A204.1 (cell line): ENCODE data around the gene ACTA1.
"Not testable (repeated sequence)": the region's sequence is repeated elsewhere in the genome, so short reads cannot be mapped to it uniquely, and the experiment has no call there.

Experiments used
- FAIRE-seq: peaks from 2 replicates; lab custom pipeline; 2012; peaks lifted over from hg19 to GRCh38; lab: Jason Lieb, UNC

Gene ACTA1

GRCh38 chr1:229440851-229441537 lies 7.1 kb upstream of the ACTA1 start:
- no peak for FAIRE-seq

DNA sequence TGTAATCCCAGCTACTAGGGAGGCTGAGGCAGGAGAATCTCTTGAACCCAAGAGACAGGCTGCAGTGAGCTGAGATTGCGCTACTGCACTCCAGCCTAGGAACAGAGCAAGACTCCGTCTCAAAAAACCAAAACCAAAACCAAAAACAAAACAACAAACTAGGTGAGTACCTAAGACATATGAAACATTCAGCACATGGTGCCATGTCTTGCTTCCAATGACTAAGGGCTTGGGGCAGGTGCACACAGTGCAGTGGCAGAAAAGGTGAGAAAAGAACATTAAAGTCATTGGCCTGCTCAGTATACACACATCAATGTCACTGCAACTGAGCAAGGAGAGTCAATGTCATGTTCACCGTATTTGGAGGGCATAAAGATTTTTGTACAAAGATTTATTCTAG lies 4.1 kb upstream of the ACTA1 start:
- FAIRE-seq = no peak

GRCh38 chr1:229437443-229437842 lies 3.5 kb upstream of the ACTA1 start:
- no peak for FAIRE-seq

GRCh38 chr1:229436201-229436600 lies 2.3 kb upstream of the ACTA1 start:
- FAIRE-seq = no peak

DNA sequence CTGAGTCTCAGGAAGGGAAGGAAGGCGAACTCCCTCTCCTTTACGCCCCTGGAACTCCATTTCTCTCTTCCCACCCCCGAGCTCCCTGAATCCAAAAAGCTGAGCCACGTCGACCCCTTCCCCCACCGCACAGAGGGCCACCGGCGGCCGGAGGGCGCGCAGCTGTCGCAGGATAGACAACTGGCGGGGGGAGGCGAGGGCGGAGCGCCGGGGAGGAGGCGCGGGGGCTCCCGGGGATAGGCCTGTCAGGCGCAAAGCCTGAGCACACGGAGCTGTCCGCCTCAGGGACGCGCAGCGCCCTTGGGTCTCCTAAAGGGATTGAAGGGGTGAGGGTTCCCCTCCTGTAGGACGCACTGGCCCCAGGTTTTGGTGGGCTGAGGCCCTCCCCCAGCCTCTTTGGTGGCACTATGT lies 752 bp upstream of the ACTA1 start:
- no peak for FAIRE-seq

GRCh38 chr1:229433364-229434004 lies 410 bp downstream of the ACTA1 start:
- no peak for FAIRE-seq

DNA sequence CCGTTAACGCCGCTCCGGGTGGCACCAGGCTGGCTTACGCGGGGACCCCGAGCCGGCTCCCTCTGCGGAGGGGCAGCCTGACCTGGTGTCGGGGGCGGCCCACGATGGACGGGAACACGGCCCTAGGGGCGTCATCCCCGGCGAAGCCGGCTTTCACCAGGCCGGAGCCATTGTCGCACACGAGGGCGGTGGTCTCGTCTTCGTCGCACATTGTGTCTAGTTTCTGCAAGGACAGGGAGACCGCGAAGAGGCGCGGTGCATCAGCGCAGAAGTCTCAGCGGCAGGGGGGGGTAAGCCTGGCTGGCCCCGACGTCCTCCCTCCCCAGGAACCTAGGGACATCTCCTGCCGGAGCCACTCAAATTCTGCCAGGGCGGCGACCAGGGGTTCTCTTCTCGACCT lies 989 bp downstream of the ACTA1 start:
- FAIRE-seq = no peak

DNA sequence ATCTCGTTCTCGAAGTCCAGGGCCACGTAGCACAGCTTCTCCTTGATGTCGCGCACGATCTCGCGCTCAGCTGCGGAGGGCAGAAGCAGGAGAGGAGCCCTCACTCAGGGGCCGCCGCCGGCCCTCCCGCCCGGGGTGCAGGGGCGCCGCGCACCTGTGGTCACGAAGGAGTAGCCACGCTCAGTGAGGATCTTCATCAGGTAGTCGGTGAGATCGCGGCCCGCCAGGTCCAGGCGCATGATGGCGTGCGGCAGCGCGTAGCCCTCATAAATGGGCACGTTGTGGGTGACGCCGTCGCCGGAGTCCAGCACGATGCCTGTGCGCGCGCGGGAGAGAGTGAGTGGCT lies 1.8 kb downstream of the ACTA1 start:
- no peak for FAIRE-seq

DNA sequence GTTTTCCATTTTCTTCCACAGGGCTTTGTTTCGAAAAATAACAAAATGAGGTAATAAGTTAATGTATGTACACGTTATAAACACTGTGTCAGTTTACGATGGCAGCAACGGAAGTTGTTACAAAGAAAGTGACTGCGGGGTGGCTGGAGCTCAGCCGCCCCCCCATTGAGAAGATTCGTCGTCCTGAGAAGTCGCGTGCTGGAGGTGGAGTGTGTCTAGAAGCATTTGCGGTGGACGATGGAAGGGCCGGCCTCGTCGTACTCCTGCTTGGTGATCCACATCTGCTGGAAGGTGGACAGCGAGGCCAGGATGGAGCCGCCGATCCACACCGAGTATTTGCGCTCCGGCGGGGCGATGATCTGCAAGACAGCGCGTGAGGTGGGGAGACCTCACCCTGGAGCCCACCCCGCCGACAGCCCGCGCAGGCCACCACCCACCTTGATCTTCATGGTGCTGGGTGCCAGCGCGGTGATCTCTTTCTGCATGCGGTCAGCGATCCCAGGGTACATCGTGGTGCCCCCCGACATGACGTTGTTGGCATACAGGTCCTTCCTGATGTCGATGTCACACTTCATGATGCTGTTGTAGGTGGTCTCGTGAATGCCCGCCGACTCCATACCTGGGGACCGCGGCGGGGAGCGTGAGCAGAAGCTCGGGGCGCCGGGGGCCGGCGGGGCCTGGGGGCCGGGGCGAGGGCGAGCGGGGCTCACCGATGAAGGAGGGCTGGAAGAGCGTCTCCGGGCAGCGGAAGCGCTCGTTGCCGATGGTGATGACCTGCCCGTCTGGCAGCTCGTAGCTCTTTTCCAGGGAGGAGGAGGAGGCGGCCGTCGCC lies 2.4 kb downstream of the ACTA1 start:
- no peak for FAIRE-seq

- no peak for FAIRE-seq
Observed at GRCh38 chr1:229430761-229431283, 3.1 kb downstream of the ACTA1 start.

DNA sequence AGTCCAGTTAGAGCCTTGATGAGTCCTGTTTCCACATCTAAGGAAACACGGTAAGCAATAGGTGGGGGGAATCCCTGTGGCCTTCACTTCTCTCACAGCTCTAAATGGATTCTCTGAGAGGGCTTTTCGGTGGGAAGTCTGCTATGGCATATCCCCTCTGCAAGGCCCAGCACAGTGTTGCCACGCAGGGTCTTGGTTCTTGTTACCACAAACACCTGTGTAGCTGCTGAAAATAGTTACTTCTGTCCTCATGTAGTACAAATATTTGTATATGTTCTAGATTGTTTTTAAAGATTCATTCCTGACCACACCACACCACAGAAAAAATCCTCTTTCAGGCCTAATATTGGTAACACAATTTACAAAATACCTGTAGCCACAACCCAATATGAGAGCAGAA lies 5.6 kb downstream of the ACTA1 start:
- FAIRE-seq = no peak

DNA sequence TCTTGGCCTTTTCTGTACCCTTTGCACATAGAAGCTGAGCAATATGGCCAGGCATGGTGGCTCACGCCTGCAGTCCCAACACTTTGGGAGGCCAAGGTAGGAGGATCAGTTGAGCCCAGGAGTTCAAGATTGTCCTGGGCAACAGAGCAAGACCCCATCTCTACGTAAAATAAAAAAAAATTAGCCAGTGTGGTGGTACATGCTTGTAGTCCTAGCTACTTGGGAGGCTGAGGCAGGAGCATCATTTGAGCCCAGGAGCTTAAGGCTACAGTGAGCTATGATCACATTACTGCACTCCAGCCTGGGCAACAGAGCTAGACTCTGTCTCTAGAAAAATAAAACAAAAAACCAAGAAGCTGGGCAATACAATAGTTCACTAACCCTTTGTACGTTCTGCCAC lies 6.3 kb downstream of the ACTA1 start:
- no peak for FAIRE-seq

GRCh38 chr1:229425564-229426159 lies 8.2 kb downstream of the ACTA1 start:
- no peak for FAIRE-seq

DNA sequence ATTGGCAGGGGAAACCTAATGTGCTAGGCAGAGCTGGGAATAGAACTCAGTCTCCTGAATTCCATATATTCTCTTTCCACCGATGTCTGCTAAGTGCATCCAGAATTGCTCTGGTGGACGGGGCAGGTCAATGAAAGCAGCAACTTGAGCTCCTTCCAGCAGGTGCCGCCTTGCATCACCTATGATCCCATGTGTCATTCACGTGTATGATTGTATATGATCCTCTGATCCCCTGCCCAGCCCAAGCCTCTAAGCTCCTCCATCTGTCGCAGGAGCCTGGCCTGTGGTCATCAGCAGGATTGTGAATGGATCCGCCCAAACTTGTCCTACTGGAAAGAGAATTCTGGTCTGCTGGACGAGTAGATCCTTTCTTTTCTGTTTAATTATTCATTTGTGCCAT lies 13.1 kb downstream of the ACTA1 start:
- no peak for FAIRE-seq

DNA sequence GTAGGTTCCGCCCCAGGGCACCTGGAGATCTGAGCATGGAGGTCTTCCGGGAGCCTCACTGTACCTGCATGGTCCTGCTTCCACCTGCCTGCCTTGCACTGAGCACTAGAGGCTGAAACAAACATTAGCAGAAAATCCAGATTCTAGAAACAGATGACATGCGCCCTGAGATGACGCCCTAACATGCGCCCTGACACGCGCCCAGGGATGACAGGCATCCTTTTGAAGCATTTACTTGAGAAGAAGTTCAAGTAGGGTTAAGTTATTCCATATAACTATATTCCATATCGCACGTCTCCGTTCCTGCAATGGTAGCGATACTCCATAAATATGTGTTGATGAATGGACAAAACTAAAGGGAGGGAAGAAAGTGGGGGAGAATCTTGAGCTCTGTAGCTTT lies 13.7 kb downstream of the ACTA1 start:
- FAIRE-seq = no peak

GRCh38 chr1:229418586-229418985 lies 15.3 kb downstream of the ACTA1 start:
- not testable (repeated sequence) for FAIRE-seq

DNA sequence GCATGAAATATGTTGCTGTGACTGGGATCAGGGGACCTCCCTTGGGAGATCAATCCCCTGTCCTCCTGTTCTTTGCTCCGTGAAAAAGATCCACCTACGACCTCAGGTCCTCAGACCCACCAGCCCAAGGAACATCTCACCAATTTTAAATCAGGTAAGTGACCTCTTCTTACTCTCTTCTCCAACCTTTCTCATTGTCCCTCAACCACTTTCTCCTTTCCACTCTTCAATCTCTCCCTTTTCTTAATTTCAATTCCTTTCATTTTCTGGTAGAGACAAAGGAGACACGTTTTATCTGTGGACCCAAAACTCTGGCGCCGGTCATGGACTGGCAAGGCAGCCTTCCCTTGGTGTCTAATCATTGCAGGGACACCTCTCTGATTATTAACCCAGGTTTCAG lies 21.1 kb downstream of the ACTA1 start:
- FAIRE-seq = not testable (repeated sequence)

DNA sequence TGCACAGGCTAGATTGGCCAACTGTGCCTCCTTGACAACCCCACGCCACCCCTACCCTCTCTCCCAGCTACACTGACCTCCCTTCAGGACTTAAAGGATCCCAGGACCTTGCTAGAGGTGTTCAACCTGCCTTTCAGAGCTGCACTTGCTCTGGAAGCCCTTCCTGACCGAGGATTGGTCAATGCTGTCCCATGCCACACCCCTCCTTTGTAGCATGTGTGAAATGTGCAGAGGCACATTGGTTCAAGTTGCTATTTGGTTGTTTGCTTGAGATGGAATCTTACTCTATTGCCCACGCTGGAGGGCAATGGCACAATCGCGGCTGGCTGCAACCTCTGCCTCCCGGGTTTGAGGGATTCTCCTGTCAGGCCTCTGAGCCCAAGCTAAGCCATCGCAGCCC lies 21.8 kb downstream of the ACTA1 start:
- no peak for FAIRE-seq

GRCh38 chr1:229411434-229412055 lies 22.3 kb downstream of the ACTA1 start:
- no peak for FAIRE-seq

DNA sequence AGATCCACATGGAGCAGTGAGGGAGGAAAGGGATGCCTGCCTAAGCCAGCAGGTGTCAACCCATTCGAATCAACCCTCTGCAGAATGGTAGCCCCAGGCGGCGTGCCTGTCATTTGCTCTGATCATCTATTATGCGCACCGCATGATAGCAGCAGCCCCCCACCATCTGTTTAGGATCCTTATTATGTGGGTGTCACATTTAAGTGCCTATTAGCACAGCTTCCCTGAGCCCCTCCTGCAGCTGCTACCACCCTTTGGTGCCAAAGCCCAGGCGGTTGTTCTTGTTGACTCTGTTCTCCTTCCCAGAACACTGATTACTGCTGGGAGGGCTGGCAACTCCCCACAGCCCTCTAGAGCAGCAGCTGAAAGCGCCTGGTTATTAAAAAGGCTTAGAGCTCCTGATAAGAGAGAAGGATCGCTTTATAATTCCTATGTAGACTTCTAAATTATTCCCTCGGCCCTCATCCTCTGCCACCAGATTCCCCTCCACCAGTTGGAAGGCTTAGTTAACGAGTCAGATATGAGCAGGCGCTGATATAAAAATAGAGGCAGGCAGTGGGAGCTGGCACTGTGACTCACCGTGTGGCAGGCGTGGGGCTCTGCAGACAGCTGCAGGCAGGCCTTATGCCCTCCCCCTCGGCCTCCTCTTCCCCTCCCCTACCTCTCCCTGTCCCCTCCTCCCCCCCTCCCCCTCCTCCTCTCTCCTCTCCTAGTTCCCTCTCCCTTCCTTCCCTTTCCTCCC lies 23.0 kb downstream of the ACTA1 start:
- no peak for FAIRE-seq

- FAIRE-seq = no peak
Observed at GRCh38 chr1:229410370-229410691, 23.6 kb downstream of the ACTA1 start.
